Mucosa of gallbladder (tissue), 1 donor: ENCODE data around the gene CSAD. TPM values are rescaled to one million over a fixed set of nuclear protein-coding genes. Genes with fewer than 3 reads are reported as not detected.
A peak's percentile ranks its signal among the peaks of the same experiment; 100 is the strongest.

Experiments
- DNase-seq: peaks from one replicate; pipeline ENCODE4 v3.0.0-alpha.2; 2020; ENCODE audit warnings: low spot score
- total RNA-seq: library from RNA; stranded (reverse); gene quantifications from one replicate; pipeline ENCODE4 v1.2.1, GENCODE V29; 2021
- donor health status: DM: no; HTN: no; CAD: no.

CSAD gene
- total RNA-seq, 1 donor from 2014 or later: 44.3 TPM

- no peak for DNase-seq
Observed at GRCh38 chr12:53199700-53200099, 19.0 kb upstream of the CSAD start.

GRCh38 chr12:53198486-53199110 lies 17.9 kb upstream of the CSAD start:
- DNase-seq: no peak

GRCh38 chr12:53197011-53197640 lies 16.4 kb upstream of the CSAD start:
- no peak for DNase-seq

- no peak for DNase-seq
Observed at GRCh38 chr12:53196486-53196885, 15.8 kb upstream of the CSAD start.

GRCh38 chr12:53195516-53196420 lies 15.0 kb upstream of the CSAD start:
- no peak for DNase-seq

- no peak for DNase-seq
Observed at GRCh38 chr12:53194973-53195372, 14.2 kb upstream of the CSAD start.

GRCh38 chr12:53193985-53194716 lies 13.4 kb upstream of the CSAD start:
- no peak for DNase-seq

GRCh38 chr12:53193040-53193439 lies 12.3 kb upstream of the CSAD start:
- DNase-seq: no peak

- DNase-seq: no peak
Observed at GRCh38 chr12:53192531-53193021, 11.9 kb upstream of the CSAD start.

GRCh38 chr12:53191885-53192530 lies 11.3 kb upstream of the CSAD start:
- DNase-seq: no peak

GRCh38 chr12:53191096-53191884 lies 10.6 kb upstream of the CSAD start:
- DNase-seq: no peak

- peak; percentile 39 for DNase-seq
Observed at GRCh38 chr12:53190108-53190729, 9.5 kb upstream of the CSAD start.

GRCh38 chr12:53187145-53187899 lies 6.6 kb upstream of the CSAD start:
- no peak for DNase-seq

- no peak for DNase-seq
Observed at GRCh38 chr12:53186745-53187144, 6.0 kb upstream of the CSAD start.

- DNase-seq: no peak
Observed at GRCh38 chr12:53185582-53186153, 4.9 kb upstream of the CSAD start.

GRCh38 chr12:53184828-53185227 lies 4.1 kb upstream of the CSAD start:
- DNase-seq: no peak

- DNase-seq: no peak
Observed at GRCh38 chr12:53182903-53183302, 2.2 kb upstream of the CSAD start.

- DNase-seq: no peak
Observed at GRCh38 chr12:53181935-53182334, 1.2 kb upstream of the CSAD start.
